Stimulated activated CD4-positive, alpha-beta T cell treated with anti-CD3 and anti-CD28 coated beads, Interleukin-12 subunit alpha, Interleukin-12 subunit beta, amount 100 ng/mL, for 24 hours (primary cell): ENCODE results near the gene HLCS.

Experiments used
- DNase-seq, 2 experiments: peaks; one replicate each; pipeline ENCODE4 v3.0.0-alpha.2; 2020; ENCODE audit warnings: low read depth in 2 of 2

HLCS gene

GRCh38 chr21:36811762-36812161 lies 154.7 kb downstream of the HLCS start:
- no peak for DNase-seq

GRCh38 chr21:36810443-36810842 lies 156.0 kb downstream of the HLCS start:
- DNase-seq = no peak

- no peak for DNase-seq
Measured at GRCh38 chr21:36807422-36807928, 159.0 kb downstream of the HLCS start.

GRCh38 chr21:36806103-36806502 lies 160.4 kb downstream of the HLCS start:
- DNase-seq = no peak

GRCh38 chr21:36804874-36805611 lies 161.4 kb downstream of the HLCS start:
- DNase-seq = no peak

GRCh38 chr21:36803816-36804439 lies 162.5 kb downstream of the HLCS start:
- no peak for DNase-seq

GRCh38 chr21:36803051-36803645 lies 163.3 kb downstream of the HLCS start:
- DNase-seq = no peak

- no peak for DNase-seq
Measured at GRCh38 chr21:36800734-36801133, 165.7 kb downstream of the HLCS start.

- no peak for DNase-seq
Measured at GRCh38 chr21:36799869-36800268, 166.6 kb downstream of the HLCS start.

- DNase-seq = no peak
Measured at GRCh38 chr21:36798491-36798890, 168.0 kb downstream of the HLCS start.

- no peak for DNase-seq
Measured at GRCh38 chr21:36796070-36796469, 170.4 kb downstream of the HLCS start.

GRCh38 chr21:36792505-36792967 lies 173.9 kb downstream of the HLCS start:
- no peak for DNase-seq

GRCh38 chr21:36791695-36792470 lies 174.6 kb downstream of the HLCS start:
- DNase-seq = no peak

GRCh38 chr21:36791180-36791579 lies 175.3 kb downstream of the HLCS start:
- DNase-seq = no peak

GRCh38 chr21:36790616-36791015 lies 175.9 kb downstream of the HLCS start:
- DNase-seq = no peak

GRCh38 chr21:36788120-36788638 lies 178.3 kb downstream of the HLCS start:
- no peak for DNase-seq

GRCh38 chr21:36786186-36786585 lies 180.3 kb downstream of the HLCS start:
- DNase-seq = no peak

- no peak for DNase-seq
Measured at GRCh38 chr21:36785615-36786014, 180.9 kb downstream of the HLCS start.

- no peak for DNase-seq
Measured at GRCh38 chr21:36784947-36785346, 181.5 kb downstream of the HLCS start.

GRCh38 chr21:36783612-36784374 lies 182.7 kb downstream of the HLCS start:
- no peak for DNase-seq

- DNase-seq = no peak
Measured at GRCh38 chr21:36780861-36781260, 185.6 kb downstream of the HLCS start.
